H1 (cell line): ENCODE data around the gene GRK3. TPM values are rescaled to one million over a fixed set of nuclear protein-coding genes. Genes with fewer than 3 reads are reported as not detected.

Experiments used
- CTCF ChIA-PET: fragments of 300-600 bp; sonication (Branson Sonifier 250); formaldehyde crosslinking; loops from one replicate; lab custom pipeline; 2021; ENCODE audit not compliant: partially characterized antibody; lab: Charles Lee
- POLR2A ChIA-PET: fragments of 300-600 bp; sonication (Branson Sonifier 250); formaldehyde crosslinking; loops from one replicate; lab custom pipeline; 2021; ENCODE audit warnings: inconsistent platforms; ENCODE audit not compliant: partially characterized antibody; lab: Charles Lee
- DNase-seq, 2 experiments: peaks; one replicate each; pipeline versions ENCODE4 v3.0.0 to v3.0.0-alpha.2; 2010 to 2022; ENCODE audit warnings: low spot score in 2 of 2, low read depth in 1 of 2, mixed read lengths in 1 of 2
- FAIRE-seq: peaks from 2 replicates; lab custom pipeline; 2011; peaks lifted over from hg19 to GRCh38; lab: Jason Lieb, UNC
- H2AFZ ChIP-seq: 2 replicates; pipeline ENCODE4 v1.8.1; 2012; ENCODE audit warnings: low read length, inconsistent platforms
- H2AK5ac ChIP-seq: 2 replicates; pipeline ENCODE4 v1.6.1; 2013; ENCODE audit warnings: low read depth, low read length
- H2BK120ac ChIP-seq: replicated peaks from 2 replicates; pipeline ENCODE3; 2013; ENCODE audit warnings: low read depth, low read length, inconsistent platforms
- H2BK12ac ChIP-seq: 2 replicates; pipeline ENCODE4 v1.6.1; 2013; ENCODE audit warnings: low read depth, low read length
- H2BK15ac ChIP-seq: 2 replicates; pipeline ENCODE4 v1.6.1; 2013; ENCODE audit warnings: low read length
- H2BK20ac ChIP-seq: 2 replicates; pipeline ENCODE4 v1.6.1; 2013; ENCODE audit warnings: low read length
- H2BK5ac ChIP-seq: 2 replicates; pipeline ENCODE4 v1.6.1; 2013; ENCODE audit warnings: low read depth, low read length
- H3K14ac ChIP-seq: 2 replicates; pipeline ENCODE4 v1.6.1; 2013; ENCODE audit warnings: inconsistent platforms; ENCODE audit not compliant: insufficient read length
- H3K18ac ChIP-seq: 2 replicates; pipeline ENCODE4 v1.6.1; 2013; ENCODE audit warnings: low read length; ENCODE audit errors: extremely low read depth
- H3K23ac ChIP-seq: 2 replicates; pipeline ENCODE4 v1.6.1; 2013; ENCODE audit warnings: inconsistent platforms; ENCODE audit not compliant: insufficient read length
- H3K23me2 ChIP-seq: 2 replicates; pipeline ENCODE4 v1.6.1; 2013; ENCODE audit warnings: low read depth, low read length
- H3K27ac ChIP-seq: 2 replicates; pipeline ENCODE4 v1.6.1; 2011; ENCODE audit warnings: low read depth, low read length, inconsistent platforms
- H3K27me3 ChIP-seq, 4 experiments: replicated peaks in 1 of 4; 1 replicate in 1 of 4; 2 replicates in 3 of 4; pipeline versions ENCODE4 v1.6.1 to v1.8.1; 2011 to 2013; ENCODE audit warnings: low read length in 3 of 4, mild to moderate bottlenecking in 3 of 4, inconsistent platforms in 2 of 4, mixed read lengths in 2 of 4, moderate library complexity in 1 of 4; ENCODE audit not compliant: control insufficient read depth in 3 of 4, insufficient read depth in 3 of 4; ENCODE audit errors: extremely low read depth in 1 of 4
- H3K36me3 ChIP-seq, 4 experiments: 2 replicates each; pipeline versions ENCODE4 v1.6.1 to v1.8.1; 2011 to 2013; ENCODE audit warnings: mild to moderate bottlenecking in 4 of 4, low read length in 3 of 4, moderate library complexity in 2 of 4, control low read depth in 1 of 4, inconsistent platforms in 1 of 4; ENCODE audit not compliant: insufficient read depth in 4 of 4, control insufficient read depth in 2 of 4
- H3K4ac ChIP-seq: replicated peaks from 2 replicates; pipeline ENCODE3; 2013; ENCODE audit warnings: low read length, low read depth, mixed read lengths, inconsistent platforms; ENCODE audit not compliant: insufficient read length
- H3K4me1 ChIP-seq, 4 experiments: replicated peaks in 1 of 4; 1 replicate in 1 of 4; 2 replicates in 3 of 4; pipeline versions ENCODE4 v1.6.1 to v1.8.1; 2011 to 2013; ENCODE audit warnings: low read length in 3 of 4, inconsistent platforms in 2 of 4, mixed read lengths in 1 of 4; ENCODE audit not compliant: insufficient read depth in 4 of 4, control insufficient read depth in 3 of 4
- H3K4me2 ChIP-seq, 2 experiments: 2 replicates each; pipeline versions ENCODE4 v1.6.1 to v1.8.1; 2011 to 2013; ENCODE audit warnings: low read depth in 2 of 2, low read length in 2 of 2, control low read depth in 1 of 2, inconsistent platforms in 1 of 2, mild to moderate bottlenecking in 1 of 2; ENCODE audit not compliant: insufficient read depth in 1 of 2
- H3K4me3 ChIP-seq, 4 experiments: fragments of 200-600, 300-600 bp in 1 of 4; sonication (generic), shearing (Covaris generic), sonication (Bioruptor Twin) in 1 of 4; 2 replicates each; pipeline versions ENCODE4 v1.5.1 to v1.8.1; 2011 to 2016; ENCODE audit warnings: low read length in 4 of 4, low read depth in 3 of 4, control low read depth in 2 of 4, inconsistent platforms in 2 of 4, mild to moderate bottlenecking in 2 of 4, mixed read lengths in 1 of 4, moderate library complexity in 1 of 4; ENCODE audit not compliant: insufficient read depth in 2 of 4; ENCODE audit errors: extremely low read depth in 1 of 4
- H3K56ac ChIP-seq: replicated peaks from 2 replicates; pipeline ENCODE3; 2013; ENCODE audit warnings: low read depth, mild to moderate bottlenecking, mixed read lengths, low read length, inconsistent platforms; ENCODE audit not compliant: insufficient read length
- H3K79me1 ChIP-seq: 2 replicates; pipeline ENCODE4 v1.6.1; 2013; ENCODE audit warnings: low read depth, low read length, control low read depth
- H3K79me2 ChIP-seq, 2 experiments: 2 replicates each; pipeline versions ENCODE4 v1.6.1 to v1.8.1; 2012 to 2013; ENCODE audit warnings: low read length in 2 of 2, mild to moderate bottlenecking in 2 of 2, inconsistent platforms in 1 of 2; ENCODE audit not compliant: insufficient read depth in 2 of 2, control insufficient read depth in 1 of 2
- H3K9ac ChIP-seq, 4 experiments: replicated peaks in 1 of 4; 1 replicate in 1 of 4; 2 replicates in 3 of 4; pipeline versions ENCODE4 v1.6.1 to v1.8.1; 2011 to 2013; ENCODE audit warnings: low read depth in 3 of 4, low read length in 3 of 4, control low read depth in 2 of 4, mild to moderate bottlenecking in 2 of 4, moderate library complexity in 2 of 4, inconsistent platforms in 1 of 4; ENCODE audit errors: extremely low read depth in 1 of 4
- H3K9me3 ChIP-seq, 2 experiments: 2 replicates each; pipeline versions ENCODE4 v1.6.1 to v1.8.1; 2012 to 2013; ENCODE audit warnings: mild to moderate bottlenecking in 2 of 2, moderate library complexity in 2 of 2, control low read depth in 1 of 2, inconsistent platforms in 1 of 2, low read depth in 1 of 2, low read length in 1 of 2, mixed read lengths in 1 of 2; ENCODE audit not compliant: insufficient read depth in 2 of 2
- H4K20me1 ChIP-seq, 2 experiments: replicated peaks in 1 of 2; 2 replicates each; pipeline versions ENCODE3 to v1.8.1; 2011 to 2013; ENCODE audit warnings: inconsistent platforms in 2 of 2, low read length in 2 of 2, mild to moderate bottlenecking in 1 of 2; ENCODE audit not compliant: insufficient read depth in 2 of 2, control insufficient read depth in 1 of 2
- H4K5ac ChIP-seq: 2 replicates; pipeline ENCODE4 v1.6.1; 2013; ENCODE audit warnings: low read length, low read depth, mixed read lengths, inconsistent platforms; ENCODE audit not compliant: insufficient read length
- H4K8ac ChIP-seq: 2 replicates; pipeline ENCODE4 v1.8.0; 2013; ENCODE audit warnings: mild to moderate bottlenecking, moderate library complexity, low read length, inconsistent platforms; ENCODE audit not compliant: insufficient read depth; ENCODE audit errors: extremely low read depth
- H4K91ac ChIP-seq: replicated peaks from 2 replicates; pipeline ENCODE3; 2013; ENCODE audit warnings: low read length, mixed read lengths, inconsistent platforms; ENCODE audit not compliant: insufficient read length
- CHD2 ChIP-seq: IDR thresholded peaks from 2 replicates; pipeline ENCODE4 v1.6.1; 2012; ENCODE audit warnings: low read length, improper control_type of control experiment
- PHF8 ChIP-seq: fragments of 200-600 bp; sonication (generic); conservative IDR thresholded peaks from 2 replicates; pipeline ENCODE4 v1.7.1; 2012; ENCODE audit warnings: low read depth, mild to moderate bottlenecking, inconsistent platforms, low read length, moderate library complexity
- SIN3A ChIP-seq, 2 experiments: IDR thresholded peaks in 1 of 2; conservative IDR thresholded peaks in 1 of 2; 2 replicates each; pipeline ENCODE4 v1.6.1; 2011 to 2012; ENCODE audit warnings: low read length in 2 of 2, improper control_type of control experiment in 1 of 2, low read depth in 1 of 2, mild to moderate bottlenecking in 1 of 2
- SRF ChIP-seq: IDR thresholded peaks from 2 replicates; pipeline ENCODE4 v1.6.1; 2011; ENCODE audit warnings: mild to moderate bottlenecking, low read depth, low read length, moderate library complexity
- TAF1 ChIP-seq: IDR thresholded peaks from 2 replicates; pipeline ENCODE4 v1.6.1; 2011; ENCODE audit warnings: mild to moderate bottlenecking, low read depth, low read length
- TAF7 ChIP-seq: optimal IDR thresholded peaks from 2 replicates; pipeline ENCODE3; 2011; ENCODE audit warnings: low read depth, mild to moderate bottlenecking, inconsistent platforms, low read length, moderate library complexity, borderline replicate concordance
- TBP ChIP-seq: IDR thresholded peaks from 2 replicates; pipeline ENCODE4 v1.6.1; 2011; ENCODE audit warnings: low read depth, low read length, improper control_type of control experiment
- TEAD4 ChIP-seq: IDR thresholded peaks from 2 replicates; pipeline ENCODE4 v1.6.1; 2012; ENCODE audit warnings: low read depth, low read length, inconsistent platforms, mixed read lengths
- WGBS, 2 experiments: shearing (Covaris generic) in 1 of 2; methylation state at CpG; one replicate each; pipeline versions ENCODE4 v1.1.6 to v1.1.7; 2013 to 2015; ENCODE audit warnings: low lambda C conversion rate in 2 of 2, mixed read lengths in 2 of 2, inconsistent platforms in 1 of 2, low coverage in 1 of 2, missing lambda C conversion rate in 1 of 2; ENCODE audit not compliant: insufficient replicate concordance in 2 of 2, insufficient coverage in 1 of 2, insufficient read length in 1 of 2; ENCODE audit errors: extremely low coverage in 1 of 2, missing lambda C conversion rate in 1 of 2; 5-methylcytosine and 5-hydroxymethylcytosine counted together
- polyA plus RNA-seq, 7 experiments: library from polyadenylated mRNA; depleted of rRNA in 3 of 7; stranded (reverse) in 5 of 7; unstranded in 2 of 7; fragments of >200 nt in 5 of 7; fragments of 200-250 nt in 2 of 7; gene quantifications; 1 replicate in 5 of 7; 2 replicates in 1 of 7; 4 replicates in 1 of 7; pipeline versions ENCODE4 v1.2.1 to v1.2.3, GENCODE V29; 2011 to 2013; ENCODE audit warnings: missing spikeins in 2 of 7, mixed read lengths in 2 of 7
- total RNA-seq: library from RNA; stranded (reverse); fragmentation: NEBNext Ultra II Directional; extraction: Animal tissue kit (Norgen Biotek cat#: 25700); gene quantifications from 2 replicates; pipeline ENCODE4 v1.2.1, GENCODE V29; 2021
- TF ChIP-seq, protein P1 (sequence below): IDR thresholded peaks from 2 replicates; pipeline ENCODE4 v1.6.1; 2012; ENCODE audit warnings: inconsistent platforms
- TF ChIP-seq, protein P2 (sequence below): IDR thresholded peaks from 2 replicates; pipeline ENCODE4 v1.6.1; 2012; ENCODE audit warnings: inconsistent platforms

Gene GRK3
- total and polyA plus RNA-seq, 2 of the 8 experiments (the other 6 are each of a cell fraction or from before 2014, with no cell fraction given), result 7.5 to 35.3 TPM

DNA sequence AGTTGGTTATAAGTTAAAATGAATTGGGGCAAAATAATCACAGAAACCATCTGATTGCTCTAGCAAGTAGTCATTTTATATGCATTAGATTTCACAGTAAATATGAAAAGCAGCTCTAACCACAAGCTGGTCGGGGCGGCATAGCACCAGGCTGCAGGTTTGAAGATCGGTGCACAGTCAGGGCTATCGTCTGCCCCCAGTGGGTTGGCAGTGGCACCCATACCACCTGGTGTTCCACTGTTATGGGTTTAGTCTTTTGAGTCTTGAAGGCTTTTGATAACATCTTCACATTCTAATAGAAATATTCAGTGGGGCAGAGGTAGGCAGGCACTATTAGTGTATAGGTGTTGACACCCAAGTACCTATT, 62.1 kb downstream of the GRK3 start:
- Histone ChIP-seq H3K9me3 (no peaks in the 10 kb centered on the region), H3K4ac (no peak overlapping the region), H2BK5ac (no peak overlapping the region), H3K9ac (no peak overlapping the region), H3K79me2 (peaks cover 0 to 25% of the 10 kb centered on the region in 2 experiments; a peak in 3 of 4 replicates), H2AFZ (no peak overlapping the region), H2BK15ac (no peak overlapping the region), H3K4me2 (no peak overlapping the region), H2BK20ac (no peak overlapping the region), H3K4me1 (peaks cover 0 to 5% (median under 1%) of the 10 kb centered on the region in 4 experiments; a peak in 4 of 7 replicates), H4K91ac (no peak overlapping the region), H3K23ac (no peak overlapping the region), H2BK12ac (no peak overlapping the region), H4K8ac (no peak overlapping the region)
- CTCF ChIA-PET, result no interaction called here
- no peak for DNase-seq
- no peak for TF ChIP-seq CHD2
- TF ChIP-seq TAF1, result no peak
- TF ChIP-seq TBP, result no peak
- TF ChIP-seq TEAD4, result no peak
- no peak for TF ChIP-seq SRF
- no peak for TF ChIP-seq PHF8
- no peak for TF ChIP-seq TAF7
- TF ChIP-seq, protein P1, sequence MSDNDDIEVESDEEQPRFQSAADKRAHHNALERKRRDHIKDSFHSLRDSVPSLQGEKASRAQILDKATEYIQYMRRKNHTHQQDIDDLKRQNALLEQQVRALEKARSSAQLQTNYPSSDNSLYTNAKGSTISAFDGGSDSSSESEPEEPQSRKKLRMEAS, result no peak
- TF ChIP-seq, protein P2, sequence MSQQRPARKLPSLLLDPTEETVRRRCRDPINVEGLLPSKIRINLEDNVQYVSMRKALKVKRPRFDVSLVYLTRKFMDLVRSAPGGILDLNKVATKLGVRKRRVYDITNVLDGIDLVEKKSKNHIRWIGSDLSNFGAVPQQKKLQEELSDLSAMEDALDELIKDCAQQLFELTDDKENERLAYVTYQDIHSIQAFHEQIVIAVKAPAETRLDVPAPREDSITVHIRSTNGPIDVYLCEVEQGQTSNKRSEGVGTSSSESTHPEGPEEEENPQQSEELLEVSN, result no peak
- no peak for TF ChIP-seq SIN3A (conservative IDR thresholded peaks at IDR 0.05 in 1 of 2, IDR thresholded peaks at IDR 0.05 in 1 of 2; ENCODE audit: low read depth in 1 of 2, low read length in 2 of 2)
- TF ChIP-seq, all 59 proteins: peak for 0
- Histone ChIP-seq H3K4me3 (no peak overlapping the region), H3K36me3 (no peaks in the 10 kb centered on the region), H3K79me1 (peaks cover 17% of the 10 kb centered on the region), H3K18ac (no peak overlapping the region), H3K56ac (no peak overlapping the region), H2AK5ac (no peak overlapping the region), H2BK120ac (no peak overlapping the region), H4K5ac (no peak overlapping the region), H3K27ac (no peak overlapping the region), H3K14ac (no peak overlapping the region), H4K20me1 (peaks cover 5 to 9% of the 10 kb centered on the region in 2 experiments), H3K23me2 (no peaks in the 10 kb centered on the region), H3K27me3 (no peaks in the 10 kb centered on the region)
- POLR2A ChIA-PET, result no interaction called here
- WGBS, 2 experiments, result 82% methylated on average over 4 of the region's 4 CpGs; no CpG with 5 or more reads in 1 of the 2 experiments
- FAIRE-seq, result no peak
